Stomach (tissue), 9 donors: ENCODE measurements around the gene ESR1. TPM values are rescaled to one million over a fixed set of nuclear protein-coding genes. Genes with fewer than 3 reads are reported as not detected.
"Not testable (repeated sequence)": the region's sequence is repeated elsewhere in the genome, so short reads cannot be mapped to it uniquely, and the experiment has no call there.

Source experiments
- DNase-seq, 2 donors: peaks; one replicate each; pipeline versions ENCODE4 v3.0.0 to v3.0.0-alpha.2; 2013 to 2019
- H3K27ac ChIP-seq, 5 donors: fragments of 200-600 bp in 4 of 5; sonication (generic) in 4 of 5; one replicate each; pipeline ENCODE4 v1.5.1; 2013 to 2019; ENCODE audit warnings: mild to moderate bottlenecking in 1 of 5, moderate library complexity in 1 of 5
- H3K27me3 ChIP-seq, 3 donors: fragments of 200-600 bp; sonication (generic); one replicate each; pipeline ENCODE4 v1.5.1; 2017 to 2019; ENCODE audit warnings: mixed run types in 1 of 3
- H3K36me3 ChIP-seq, 4 donors: fragments of 200-600 bp; sonication (generic); 1 replicate in 3 of 4; 2 replicates in 1 of 4; pipeline ENCODE4 v1.5.1; 2016 to 2019
- H3K4me1 ChIP-seq, 4 donors: fragments of 200-600 bp; sonication (generic); one replicate each; pipeline ENCODE4 v1.5.1; 2016 to 2019
- H3K4me3 ChIP-seq, 4 donors: fragments of 200-600 bp; sonication (generic) in 3 of 4; one replicate each; pipeline ENCODE4 v1.5.1; 2016 to 2019; ENCODE audit warnings: mild to moderate bottlenecking in 1 of 4
- H3K9me3 ChIP-seq, 4 donors: fragments of 200-600 bp; sonication (generic); one replicate each; pipeline ENCODE4 v1.5.1; 2016 to 2019
- EP300 ChIP-seq: sonication (generic); formaldehyde crosslinking; IDR thresholded peaks from one replicate; pipeline ENCODE4 v1.6.1; 2017; ENCODE audit warnings: antibody characterized with exemption
- POLR2A ChIP-seq, 4 donors: fragments of 450-650 bp; IDR thresholded peaks; one replicate each; pipeline ENCODE4 v1.6.1; 2016; ENCODE audit warnings: antibody characterized with exemption in 4 of 4, control low read depth in 2 of 4, mild to moderate bottlenecking in 1 of 4, moderate library complexity in 1 of 4
- POLR2AphosphoS5 ChIP-seq, 3 donors: sonication (generic); formaldehyde crosslinking; IDR thresholded peaks; one replicate each; pipeline ENCODE4 v1.6.1; 2016; ENCODE audit warnings: antibody characterized with exemption in 3 of 3
- WGBS, 5 donors: extraction: QIAGEN DNeasy Blood & Tissue Kit in 3 of 5; methylation state at CpG; one replicate each; pipeline versions ENCODE4 v1.1.5 to v1.1.7; 2013 to 2018; 5-methylcytosine and 5-hydroxymethylcytosine counted together
- intact Hi-C: fragments of 100-400 bp; cut with DNase I; formaldehyde crosslinking; loops from one replicate; pipeline ENCODE4 v1.15.1; 2023; ENCODE audit warnings: low total_unique reads
- polyA plus RNA-seq, 3 donors: library from polyadenylated mRNA; stranded (reverse); fragments of 200-250 nt; gene quantifications; one replicate each; pipeline ENCODE4 v1.2.3, GENCODE V29; 2013
- total RNA-seq, 5 donors: library from RNA; depleted of rRNA; stranded (reverse); fragments of >200 nt; gene quantifications; one replicate each; pipeline versions ENCODE4 v1.1.0 to v1.2.3, GENCODE V29; 2014 to 2016
- TF ChIP-seq, protein P1 (sequence below), 7 experiments: fragments of 450-650 bp in 4 of 7; fragments of 200-600 bp in 3 of 7; sonication (generic) in 3 of 7; IDR thresholded peaks; one replicate each; pipeline ENCODE4 v1.5.1; 2016 to 2019; ENCODE audit warnings: antibody characterized with exemption in 7 of 7, control low read depth in 2 of 7, mild to moderate bottlenecking in 1 of 7
- donor health status: healthy with polysubstance abuse.
- donor health status: Bipolar disorder and iron deficiency.
- donor health status: healthy.

The ESR1 gene
- total and polyA plus RNA-seq, 8 donors: 0.05 to 2.0 (median 1.8) TPM; not detected in 3

DNA sequence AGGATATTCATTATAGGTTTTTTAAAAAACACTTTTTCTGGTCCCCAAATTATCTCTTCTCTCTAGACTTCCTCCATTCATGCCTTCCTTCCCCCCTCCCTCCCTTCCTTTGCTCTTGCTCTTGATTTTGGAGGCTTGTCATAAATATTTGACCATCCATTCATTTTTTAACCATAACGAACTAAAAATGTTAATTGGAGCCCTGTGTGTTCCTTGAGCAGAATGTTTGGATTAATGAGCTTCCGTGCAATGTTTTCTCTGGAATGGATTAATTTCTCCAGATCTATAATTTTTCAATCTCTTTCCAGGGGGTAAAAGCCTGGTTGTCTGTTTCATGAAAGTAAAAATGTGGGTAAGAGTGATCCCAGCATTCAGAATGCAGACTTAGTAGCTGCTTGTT is 155.5 kb downstream of the ESR1 start:
- Histone ChIP-seq H3K4me1 (no peaks in the 10 kb centered on the region), H3K27ac (no peak overlapping the region), H3K9me3 (peaks cover 0 to 3% (median 0%) of the 10 kb centered on the region in 4 donors), H3K36me3 (no peaks in the 10 kb centered on the region), H3K4me3 (no peak overlapping the region), H3K27me3 (no peaks in the 10 kb centered on the region)
- intact Hi-C loops: no loop called here
- TF ChIP-seq POLR2AphosphoS5 (IDR thresholded peaks at IDR 0.05): no peak
- TF ChIP-seq, protein P1, sequence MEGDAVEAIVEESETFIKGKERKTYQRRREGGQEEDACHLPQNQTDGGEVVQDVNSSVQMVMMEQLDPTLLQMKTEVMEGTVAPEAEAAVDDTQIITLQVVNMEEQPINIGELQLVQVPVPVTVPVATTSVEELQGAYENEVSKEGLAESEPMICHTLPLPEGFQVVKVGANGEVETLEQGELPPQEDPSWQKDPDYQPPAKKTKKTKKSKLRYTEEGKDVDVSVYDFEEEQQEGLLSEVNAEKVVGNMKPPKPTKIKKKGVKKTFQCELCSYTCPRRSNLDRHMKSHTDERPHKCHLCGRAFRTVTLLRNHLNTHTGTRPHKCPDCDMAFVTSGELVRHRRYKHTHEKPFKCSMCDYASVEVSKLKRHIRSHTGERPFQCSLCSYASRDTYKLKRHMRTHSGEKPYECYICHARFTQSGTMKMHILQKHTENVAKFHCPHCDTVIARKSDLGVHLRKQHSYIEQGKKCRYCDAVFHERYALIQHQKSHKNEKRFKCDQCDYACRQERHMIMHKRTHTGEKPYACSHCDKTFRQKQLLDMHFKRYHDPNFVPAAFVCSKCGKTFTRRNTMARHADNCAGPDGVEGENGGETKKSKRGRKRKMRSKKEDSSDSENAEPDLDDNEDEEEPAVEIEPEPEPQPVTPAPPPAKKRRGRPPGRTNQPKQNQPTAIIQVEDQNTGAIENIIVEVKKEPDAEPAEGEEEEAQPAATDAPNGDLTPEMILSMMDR (IDR thresholded peaks at IDR 0.05): no peak
- TF ChIP-seq EP300: no peak
- 55 to 66% (median 63%) methylated on average over 2 of the region's 2 CpGs for WGBS, 5 donors
- no peak for DNase-seq

- intact Hi-C loops, H3K27me3 ChIP-seq, H3K9me3 ChIP-seq, H3K36me3 ChIP-seq, H3K27ac ChIP-seq, H3K4me3 ChIP-seq, DNase-seq, H3K4me1 ChIP-seq: not testable (repeated sequence)
- 87 to 98% (median 93%) methylated on average over 4 of the region's 4 CpGs for WGBS, 5 donors
Observed at GRCh38 chr6:151964412-151964811, 156.9 kb downstream of the ESR1 start.

GRCh38 chr6:151974061-151974617 is 166.7 kb downstream of the ESR1 start:
- WGBS, 5 donors: 65 to 83% (median 80%) methylated on average over 4 of the region's 4 CpGs
- intact Hi-C loops: no loop called here

GRCh38 chr6:151975795-151976194 is 168.3 kb downstream of the ESR1 start:
- DNase-seq: no peak
- H3K36me3 ChIP-seq: no peaks in the 10 kb centered on the region

More at GRCh38 chr6:151974061-151974617, 166.7 kb downstream of the ESR1 start:
- no peak for DNase-seq
- TF ChIP-seq, protein P1 (IDR thresholded peaks at IDR 0.05): no peak
- no peak for TF ChIP-seq POLR2AphosphoS5 (IDR thresholded peaks at IDR 0.05)
- no peak for TF ChIP-seq EP300
- TF ChIP-seq POLR2A (IDR thresholded peaks at IDR 0.05): no peak
- Histone ChIP-seq H3K9me3 (no peaks in the 10 kb centered on the region), H3K4me3 (no peak overlapping the region), H3K4me1 (no peaks in the 10 kb centered on the region), H3K36me3 (no peaks in the 10 kb centered on the region), H3K27me3 (no peaks in the 10 kb centered on the region), H3K27ac (no peak overlapping the region)

DNA sequence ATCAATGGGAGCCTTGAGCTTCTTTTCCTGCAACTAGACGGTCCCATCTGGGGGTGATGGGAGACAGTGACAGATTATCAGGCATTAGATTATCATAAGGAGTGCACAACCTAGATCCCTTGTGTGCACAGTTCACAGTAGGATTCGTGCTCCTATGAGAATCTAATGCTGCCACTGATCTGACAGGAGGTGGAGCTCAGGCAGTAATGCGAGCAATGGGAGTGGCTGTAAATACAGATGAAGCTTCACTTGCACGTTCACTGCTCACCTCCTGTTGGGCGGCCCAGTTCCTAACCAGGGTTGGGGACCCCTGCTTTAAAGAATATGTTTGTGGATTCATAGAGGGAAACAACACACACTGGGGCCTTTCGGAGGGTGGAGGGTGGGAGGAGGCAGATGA is 180.7 kb downstream of the ESR1 start:
- WGBS, 5 donors: 36 to 40% (median 37%) methylated on average over 6 of the region's 6 CpGs
- H3K36me3 ChIP-seq, H3K4me1 ChIP-seq, H3K4me3 ChIP-seq, intact Hi-C loops, H3K9me3 ChIP-seq, H3K27ac ChIP-seq, H3K27me3 ChIP-seq, DNase-seq: not testable (repeated sequence)

More at GRCh38 chr6:151975795-151976194, 168.3 kb downstream of the ESR1 start:
- no peak overlapping the region for H3K4me3 ChIP-seq
- TF ChIP-seq, protein P1 (IDR thresholded peaks at IDR 0.05): no peak
- TF ChIP-seq POLR2AphosphoS5 (IDR thresholded peaks at IDR 0.05): no peak
- H3K27me3 ChIP-seq: no peaks in the 10 kb centered on the region
- no peak overlapping the region for H3K27ac ChIP-seq
- intact Hi-C loops: no loop called here
- no peaks in the 10 kb centered on the region for H3K9me3 ChIP-seq
- no peaks in the 10 kb centered on the region for H3K4me1 ChIP-seq
- WGBS, 5 donors: 53 to 74% (median 67%) methylated on average over 1 of the region's 1 CpG
